HEK293 (cell line): ENCODE results near the gene C12orf57.

Experiments
- CTCF ChIP-seq: fragments of 450-650 bp; formaldehyde crosslinking; IDR thresholded peaks from 2 replicates; pipeline ENCODE4 v1.5.1; 2016; ENCODE audit warnings: missing biosample characterization, missing genetic modification characterization
- REST ChIP-seq: fragments of 450-650 bp; formaldehyde crosslinking; IDR thresholded peaks from 2 replicates; pipeline ENCODE4 v1.5.1; 2016; ENCODE audit warnings: missing biosample characterization, missing genetic modification characterization
- TSHZ1 ChIP-seq: fragments of 450-650 bp; formaldehyde crosslinking; IDR thresholded peaks from 2 replicates; pipeline ENCODE4 v1.5.1; 2016; ENCODE audit warnings: missing biosample characterization, missing genetic modification characterization, borderline replicate concordance
- ZNF404 ChIP-seq: fragments of 450-650 bp; formaldehyde crosslinking; IDR thresholded peaks from 2 replicates; pipeline ENCODE4 v1.5.1; 2017; ENCODE audit warnings: missing biosample characterization, missing genetic modification characterization
- ZNF544 ChIP-seq: fragments of 450-650 bp; formaldehyde crosslinking; IDR thresholded peaks from 2 replicates; pipeline ENCODE4 v1.5.0; 2017; ENCODE audit warnings: missing biosample characterization, missing genetic modification characterization
- ZSCAN5A ChIP-seq: fragments of 450-650 bp; formaldehyde crosslinking; IDR thresholded peaks from 2 replicates; pipeline ENCODE4 v1.5.1; 2016; ENCODE audit warnings: missing biosample characterization, missing genetic modification characterization

GRCh38 chr12:6946033-6946919 lies 2.5 kb downstream of the C12orf57 start:
- TF ChIP-seq TSHZ1 (tag by site-specific recombination) (no peak), CTCF (tag by site-specific recombination) (peak; percentile 27; the same call in 1 of the 2 replicates), ZSCAN5A (tag by site-specific recombination) (no peak), REST (tag by site-specific recombination) (no peak), ZNF404 (no peak), ZNF544 (tag by site-specific recombination) (no peak)
